ENCODE data around the gene PODNL1.
"Not testable (repeated sequence)": the region's sequence is repeated elsewhere in the genome, so short reads cannot be mapped to it uniquely, and the experiment has no call there.

PODNL1 gene

GRCh38 chr19:13938301-13939064 lies at the start of gene PODNL1:
Gene PODNL1 (minus strand): TSS chr19:13938417. CDS start chr19:13938181, 236 bp downstream.
- peak; percentile 17 for DNase-seq

GRCh38 chr19:13987101-13987890 lies 49.1 kb upstream of the PODNL1 start:
- DNase-seq = peak; percentile 56

- peak; percentile 56 for DNase-seq
Measured at GRCh38 chr19:13986348-13986904, 48.2 kb upstream of the PODNL1 start.

- DNase-seq = no peak
Measured at GRCh38 chr19:13985771-13986347, 47.6 kb upstream of the PODNL1 start.

- no peak for DNase-seq
Measured at GRCh38 chr19:13984875-13985741, 46.9 kb upstream of the PODNL1 start.

- no peak for DNase-seq
Measured at GRCh38 chr19:13984186-13984585, 46.0 kb upstream of the PODNL1 start.

GRCh38 chr19:13983213-13983889 lies 45.1 kb upstream of the PODNL1 start:
- DNase-seq = no peak

GRCh38 chr19:13982773-13983172 lies 44.6 kb upstream of the PODNL1 start:
- DNase-seq = no peak

- DNase-seq = no peak
Measured at GRCh38 chr19:13981988-13982501, 43.8 kb upstream of the PODNL1 start.

- DNase-seq = no peak
Measured at GRCh38 chr19:13981467-13981866, 43.2 kb upstream of the PODNL1 start.

GRCh38 chr19:13981021-13981420 lies 42.8 kb upstream of the PODNL1 start:
- DNase-seq = no peak

GRCh38 chr19:13980340-13980739 lies 42.1 kb upstream of the PODNL1 start:
- DNase-seq = no peak

- DNase-seq = no peak
Measured at GRCh38 chr19:13979686-13980085, 41.5 kb upstream of the PODNL1 start.

- no peak for DNase-seq
Measured at GRCh38 chr19:13979244-13979615, 41.0 kb upstream of the PODNL1 start.

- peak; percentile 24 for DNase-seq
Measured at GRCh38 chr19:13978351-13979243, 40.4 kb upstream of the PODNL1 start.

GRCh38 chr19:13977803-13978202 lies 39.6 kb upstream of the PODNL1 start:
- no peak for DNase-seq

- no peak for DNase-seq
Measured at GRCh38 chr19:13976446-13976845, 38.2 kb upstream of the PODNL1 start.

GRCh38 chr19:13975870-13976269 lies 37.7 kb upstream of the PODNL1 start:
- DNase-seq = no peak

- DNase-seq = no peak
Measured at GRCh38 chr19:13974073-13974472, 35.9 kb upstream of the PODNL1 start.

- not testable (repeated sequence) for DNase-seq
Measured at GRCh38 chr19:13973479-13973878, 35.3 kb upstream of the PODNL1 start.
